ENCODE results near the gene FMN1.

Gene FMN1

DNA sequence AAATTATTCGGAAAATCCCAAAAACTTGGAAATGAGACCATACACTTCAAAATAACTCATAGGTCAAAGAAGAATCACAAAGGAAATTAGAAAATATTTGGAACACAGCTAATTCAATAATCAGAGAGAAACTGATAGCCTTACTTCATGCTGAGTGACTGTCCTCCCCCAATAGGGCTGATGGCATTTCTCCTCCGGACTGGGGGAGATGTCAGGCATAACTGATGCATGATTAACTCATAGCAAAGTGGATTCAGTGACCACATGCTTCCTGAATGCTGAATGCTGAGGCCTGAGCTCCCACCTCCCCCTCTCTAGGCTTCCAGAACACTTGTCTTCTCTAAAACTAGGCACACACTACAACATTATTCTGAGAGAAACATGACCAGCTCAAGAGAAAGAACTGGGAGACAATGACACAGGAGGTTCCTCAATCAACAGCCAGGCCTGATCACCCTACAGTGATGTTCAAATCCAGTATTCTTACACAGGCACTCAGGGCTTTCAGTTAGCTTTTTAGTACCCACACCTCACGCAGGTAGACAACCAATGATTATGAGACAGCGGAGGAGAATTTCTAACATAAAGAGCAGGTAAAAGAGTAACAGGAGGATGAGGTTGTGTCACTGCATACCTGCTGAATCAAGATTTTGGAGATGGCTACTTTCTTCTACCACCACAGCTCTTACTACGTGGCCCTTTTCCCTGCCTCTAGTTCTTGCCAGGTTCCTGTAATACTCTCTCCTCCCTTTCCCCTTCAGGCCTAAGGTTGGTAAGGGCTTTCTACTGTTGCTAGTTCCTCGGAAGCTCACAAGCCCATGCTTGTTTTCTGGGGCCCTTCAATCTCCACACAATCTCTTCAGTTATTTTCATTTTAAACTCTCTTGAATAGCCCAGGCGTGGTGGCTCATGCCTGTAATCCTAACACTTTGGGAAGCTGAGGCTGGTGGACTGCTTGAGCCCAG is 96.1 kb downstream of the FMN1 start:
- Mint-ChIP-seq H3K36me3 (ENCODE audit: low read depth) (peaks cover 50% of the 10 kb centered on the region), H3K9me3 (peaks cover 46% of the 10 kb centered on the region), H3K27me3 (ENCODE audit: low read depth, poor library complexity) (no peaks in the 10 kb centered on the region), H3K4me3 (no peak overlapping the region), H3K4me1 (peaks cover 15% of the 10 kb centered on the region), H3K27ac (no peak overlapping the region)
- no peak for DNase-seq
- TF ChIP-seq, protein P1, sequence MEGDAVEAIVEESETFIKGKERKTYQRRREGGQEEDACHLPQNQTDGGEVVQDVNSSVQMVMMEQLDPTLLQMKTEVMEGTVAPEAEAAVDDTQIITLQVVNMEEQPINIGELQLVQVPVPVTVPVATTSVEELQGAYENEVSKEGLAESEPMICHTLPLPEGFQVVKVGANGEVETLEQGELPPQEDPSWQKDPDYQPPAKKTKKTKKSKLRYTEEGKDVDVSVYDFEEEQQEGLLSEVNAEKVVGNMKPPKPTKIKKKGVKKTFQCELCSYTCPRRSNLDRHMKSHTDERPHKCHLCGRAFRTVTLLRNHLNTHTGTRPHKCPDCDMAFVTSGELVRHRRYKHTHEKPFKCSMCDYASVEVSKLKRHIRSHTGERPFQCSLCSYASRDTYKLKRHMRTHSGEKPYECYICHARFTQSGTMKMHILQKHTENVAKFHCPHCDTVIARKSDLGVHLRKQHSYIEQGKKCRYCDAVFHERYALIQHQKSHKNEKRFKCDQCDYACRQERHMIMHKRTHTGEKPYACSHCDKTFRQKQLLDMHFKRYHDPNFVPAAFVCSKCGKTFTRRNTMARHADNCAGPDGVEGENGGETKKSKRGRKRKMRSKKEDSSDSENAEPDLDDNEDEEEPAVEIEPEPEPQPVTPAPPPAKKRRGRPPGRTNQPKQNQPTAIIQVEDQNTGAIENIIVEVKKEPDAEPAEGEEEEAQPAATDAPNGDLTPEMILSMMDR (IDR thresholded peaks at IDR 0.05): no peak

GRCh38 chr15:33096134-33096533 is 98.4 kb downstream of the FMN1 start:
- H3K36me3 Mint-ChIP-seq (ENCODE audit: low read depth): peaks cover 28% of the 10 kb centered on the region
- no peak overlapping the region for H3K27ac Mint-ChIP-seq

DNA sequence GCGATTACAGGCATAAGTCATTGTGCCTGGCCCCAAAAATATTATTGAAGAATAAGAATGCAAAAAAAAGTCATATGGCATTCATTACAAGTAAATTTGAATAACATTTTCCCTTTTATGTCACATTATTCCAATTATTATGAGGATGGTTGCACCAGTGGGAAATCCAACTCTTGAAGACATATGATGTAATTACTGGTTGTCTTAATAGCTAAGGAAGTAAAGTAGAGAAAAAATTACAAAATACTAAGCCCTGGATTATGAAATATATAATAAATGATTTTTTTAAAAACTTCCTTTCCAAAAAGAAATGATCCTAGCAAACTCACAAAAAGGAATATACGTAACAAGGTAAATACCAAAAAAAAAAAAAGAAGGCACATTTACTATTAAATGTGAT is 98.9 kb downstream of the FMN1 start:
- no peak for DNase-seq
- TF ChIP-seq, protein P1 (IDR thresholded peaks at IDR 0.05): no peak
- H3K9me3 Mint-ChIP-seq: peaks cover 22% of the 10 kb centered on the region
- no peak overlapping the region for H3K4me3 Mint-ChIP-seq
- H3K27ac Mint-ChIP-seq: no peak overlapping the region
- no peaks in the 10 kb centered on the region for H3K27me3 Mint-ChIP-seq (ENCODE audit: low read depth, poor library complexity)
- H3K4me1 Mint-ChIP-seq: peaks cover 37% of the 10 kb centered on the region
- peaks cover 26% of the 10 kb centered on the region for H3K36me3 Mint-ChIP-seq (ENCODE audit: low read depth)

More at GRCh38 chr15:33096134-33096533, 98.4 kb downstream of the FMN1 start:
- no peaks in the 10 kb centered on the region for H3K27me3 Mint-ChIP-seq (ENCODE audit: low read depth, poor library complexity)
- no peak overlapping the region for H3K4me3 Mint-ChIP-seq
- H3K9me3 Mint-ChIP-seq: peaks cover 24% of the 10 kb centered on the region
- TF ChIP-seq, protein P1 (IDR thresholded peaks at IDR 0.05): no peak
- DNase-seq: no peak
- H3K4me1 Mint-ChIP-seq: peaks cover 33% of the 10 kb centered on the region

- Mint-ChIP-seq H3K27ac (no peak overlapping the region), H3K36me3 (ENCODE audit: low read depth) (peaks cover 26% of the 10 kb centered on the region), H3K9me3 (peaks cover 17% of the 10 kb centered on the region), H3K4me3 (no peak overlapping the region), H3K27me3 (ENCODE audit: low read depth, poor library complexity) (no peaks in the 10 kb centered on the region), H3K4me1 (peaks cover 43% of the 10 kb centered on the region)
- TF ChIP-seq, protein P1 (IDR thresholded peaks at IDR 0.05): no peak
- DNase-seq: no peak
These were observed 100.2 kb downstream of the FMN1 start for GRCh38 chr15:33094336-33094735.

DNA sequence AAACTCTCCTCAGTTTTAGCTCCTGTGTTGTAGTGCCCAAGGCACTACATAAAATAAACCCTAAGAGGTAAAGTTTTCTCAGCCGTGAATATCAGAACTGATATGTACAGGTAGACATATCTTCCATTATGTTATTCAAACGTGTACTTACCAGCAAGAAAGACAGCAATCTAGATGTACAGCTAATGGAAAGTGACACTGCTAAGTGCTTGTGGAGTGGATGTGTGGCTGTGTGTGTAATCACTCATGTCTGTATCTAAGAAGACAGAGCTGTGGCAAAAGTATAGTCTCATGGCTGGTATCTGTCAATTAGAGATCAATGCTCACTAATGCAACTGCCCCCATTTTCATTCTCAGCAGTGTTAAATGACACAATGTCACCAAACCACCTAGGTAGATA is 101.3 kb downstream of the FMN1 start:
- H3K4me3 Mint-ChIP-seq: no peak overlapping the region
- no peak for DNase-seq
- TF ChIP-seq, protein P1 (IDR thresholded peaks at IDR 0.05): no peak
- peaks cover 14% of the 10 kb centered on the region for H3K9me3 Mint-ChIP-seq
- peaks cover 54% of the 10 kb centered on the region for H3K4me1 Mint-ChIP-seq
- H3K27me3 Mint-ChIP-seq (ENCODE audit: low read depth, poor library complexity): no peaks in the 10 kb centered on the region
- H3K27ac Mint-ChIP-seq: no peak overlapping the region
- H3K36me3 Mint-ChIP-seq (ENCODE audit: low read depth): peaks cover 28% of the 10 kb centered on the region

Measured in nephron progenitor cell (in vitro differentiated cells).